HG03342 (cell line): ENCODE results near the gene INKA1.
"Not testable (repeated sequence)": the region's sequence is repeated elsewhere in the genome, so short reads cannot be mapped to it uniquely, and the experiment has no call there.

ENCODE experiments used
- ATAC-seq: cut with Tn5 transposase; IDR thresholded peaks from one replicate; pipeline ENCODE4 v1.9.1; 2021; ENCODE audit warnings: mild to moderate bottlenecking, moderate library complexity; ENCODE audit not compliant: unreplicated experiment

INKA1 gene

GRCh38 chr3:49802719-49803464 is at the start of gene INKA1:
Gene INKA1, plus strand, starts transcription at chr3:49803261. Its CDS starts 132 bp downstream, at chr3:49803393.
- peak; percentile 63 for ATAC-seq

GRCh38 chr3:49754536-49754935 is 48.5 kb upstream of the INKA1 start:
- ATAC-seq = no peak

- ATAC-seq = no peak
Measured at GRCh38 chr3:49756036-49756435, 47.0 kb upstream of the INKA1 start.

- ATAC-seq = no peak
Measured at GRCh38 chr3:49757197-49757596, 45.9 kb upstream of the INKA1 start.

GRCh38 chr3:49759226-49759625 is 43.8 kb upstream of the INKA1 start:
- no peak for ATAC-seq

GRCh38 chr3:49761661-49762060 is 41.4 kb upstream of the INKA1 start:
- ATAC-seq = no peak

- ATAC-seq = no peak
Measured at GRCh38 chr3:49763981-49764380, 39.1 kb upstream of the INKA1 start.

GRCh38 chr3:49769286-49769915 is 33.7 kb upstream of the INKA1 start:
- no peak for ATAC-seq

- ATAC-seq = no peak
Measured at GRCh38 chr3:49769926-49770325, 33.1 kb upstream of the INKA1 start.

- no peak for ATAC-seq
Measured at GRCh38 chr3:49771340-49771938, 31.6 kb upstream of the INKA1 start.

- no peak for ATAC-seq
Measured at GRCh38 chr3:49772703-49773102, 30.4 kb upstream of the INKA1 start.

- ATAC-seq = no peak
Measured at GRCh38 chr3:49775538-49775937, 27.5 kb upstream of the INKA1 start.

GRCh38 chr3:49776101-49776500 is 27.0 kb upstream of the INKA1 start:
- ATAC-seq = not testable (repeated sequence)

GRCh38 chr3:49779358-49780079 is 23.5 kb upstream of the INKA1 start:
- no peak for ATAC-seq

GRCh38 chr3:49780080-49780974 is 22.7 kb upstream of the INKA1 start:
- ATAC-seq = no peak

GRCh38 chr3:49780975-49781365 is 22.1 kb upstream of the INKA1 start:
- ATAC-seq = not testable (repeated sequence)

GRCh38 chr3:49781415-49782199 is 21.5 kb upstream of the INKA1 start:
- ATAC-seq = no peak

- not testable (repeated sequence) for ATAC-seq
Measured at GRCh38 chr3:49782277-49782676, 20.8 kb upstream of the INKA1 start.

- ATAC-seq = peak; percentile 38
Measured at GRCh38 chr3:49785565-49786356, 17.3 kb upstream of the INKA1 start.
